ENCODE data around the gene ZACN.
"Not testable (repeated sequence)": the region's sequence is repeated elsewhere in the genome, so short reads cannot be mapped to it uniquely, and the experiment has no call there.

ZACN gene

DNA sequence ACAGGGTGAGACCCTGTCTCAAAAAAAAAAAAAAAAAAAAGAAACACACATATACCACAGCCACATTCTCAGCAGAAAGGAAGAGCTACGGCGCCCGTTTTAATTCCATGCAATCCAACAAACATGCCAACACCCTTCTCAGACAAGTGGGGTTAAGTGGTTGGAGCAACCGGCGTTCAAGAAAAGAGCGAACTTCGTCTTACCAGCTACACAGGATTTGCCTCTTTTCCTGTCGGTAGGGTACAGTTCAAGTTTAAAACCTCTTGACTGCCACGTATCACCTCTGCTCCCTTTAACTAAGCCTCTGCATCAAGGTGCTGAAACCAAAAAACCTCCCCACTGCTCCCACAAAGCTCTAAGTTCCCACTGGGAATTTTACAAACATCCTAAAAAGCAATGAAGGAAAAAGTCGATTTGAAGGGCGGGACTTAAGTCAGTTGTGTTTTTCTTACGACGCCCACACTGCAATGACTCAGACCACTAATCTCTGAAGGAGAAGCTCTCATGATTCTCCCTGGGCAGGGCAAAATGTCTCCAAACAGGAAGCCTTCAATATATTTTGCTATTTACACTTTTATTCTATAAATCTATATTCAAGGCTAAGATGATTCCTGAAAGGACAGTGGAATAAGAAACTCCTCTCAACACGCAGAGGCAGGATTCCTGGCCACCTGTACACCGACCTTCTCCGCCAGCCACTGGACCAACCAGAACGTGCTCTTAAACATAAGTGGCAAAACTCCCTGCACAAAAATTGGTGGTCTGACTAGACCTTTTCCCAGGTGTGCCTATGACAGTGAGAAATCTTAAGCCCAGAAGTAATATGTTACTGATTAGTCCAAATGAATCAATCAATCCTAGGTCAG, 25.5 kb upstream of the ZACN start:
- Histone ChIP-seq H3K27me3 (ENCODE audit: control insufficient read depth in 5 of 5, insufficient read depth in 4 of 5, low read length in 5 of 5) (no peaks in the 10 kb centered on the region), H3K36me3 (ENCODE audit: control insufficient read depth in 5 of 5, insufficient read depth in 5 of 5, low read length in 5 of 5) (peaks cover 34 to 92% (median 77%) of the 10 kb centered on the region in 5 donors), H3K9ac (ENCODE audit: low read length in 5 of 5) (no peak overlapping the region), H3K9me3 (ENCODE audit: control insufficient read depth in 5 of 5, low read length in 5 of 5) (no peaks in the 10 kb centered on the region), H3K4me1 (ENCODE audit: control insufficient read depth in 5 of 5, insufficient read depth in 5 of 5, low read length in 5 of 5) (no peaks in the 10 kb centered on the region), H3K4me3 (ENCODE audit: low read depth in 1 of 5, low read length in 5 of 5) (no peak overlapping the region), H3K27ac (ENCODE audit: low read depth, low read length) (peak overlapping the region; percentile 35)

DNA sequence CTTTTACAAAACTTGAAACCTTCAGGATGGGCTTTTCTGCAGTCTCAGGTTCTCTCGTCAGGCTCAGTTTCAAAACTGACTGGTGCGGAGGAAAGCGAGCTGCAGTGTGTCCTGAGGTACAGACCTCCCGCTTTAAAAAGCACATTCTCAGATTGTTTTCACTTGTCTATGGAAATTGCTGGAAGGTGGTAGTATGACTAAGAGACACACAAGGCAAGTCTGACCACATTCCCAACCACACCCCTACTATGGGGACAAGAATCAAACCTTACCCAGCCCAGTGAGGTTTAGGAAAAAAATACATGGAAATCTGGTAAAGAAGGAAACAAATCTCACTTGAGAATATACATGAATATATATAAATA, 24.9 kb upstream of the ZACN start:
- no peaks in the 10 kb centered on the region for H3K9me3 ChIP-seq (ENCODE audit: control insufficient read depth in 5 of 5, low read length in 5 of 5)
- no peaks in the 10 kb centered on the region for H3K4me1 ChIP-seq (ENCODE audit: control insufficient read depth in 5 of 5, insufficient read depth in 5 of 5, low read length in 5 of 5)
- no peaks in the 10 kb centered on the region for H3K27me3 ChIP-seq (ENCODE audit: control insufficient read depth in 5 of 5, insufficient read depth in 4 of 5, low read length in 5 of 5)
- no peak overlapping the region for H3K9ac ChIP-seq (ENCODE audit: low read length in 5 of 5)
- H3K4me3 ChIP-seq (ENCODE audit: low read depth in 1 of 5, low read length in 5 of 5) = no peak overlapping the region
- peak overlapping the region; percentile 35 for H3K27ac ChIP-seq (ENCODE audit: low read depth, low read length)
- peaks cover 30 to 92% (median 77%) of the 10 kb centered on the region in 5 donors for H3K36me3 ChIP-seq (ENCODE audit: control insufficient read depth in 5 of 5, insufficient read depth in 5 of 5, low read length in 5 of 5)

DNA sequence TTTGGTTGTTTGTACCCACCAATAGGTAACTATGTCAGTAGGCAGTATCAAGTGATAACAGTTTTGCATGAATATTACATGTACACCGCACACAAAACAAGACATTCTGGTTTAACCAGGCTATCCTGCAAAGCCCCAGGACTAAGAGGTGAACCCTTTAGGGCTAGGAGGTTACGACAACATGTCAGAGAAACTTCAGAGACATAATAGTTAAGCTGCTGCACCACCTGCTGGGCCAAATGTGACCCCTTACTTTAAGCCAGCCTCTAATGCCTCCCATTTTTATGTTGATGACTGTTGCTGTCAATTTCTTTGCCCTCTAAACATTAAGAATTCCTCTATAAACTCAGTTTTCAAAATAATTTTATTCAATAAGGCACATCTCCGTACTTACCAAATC, 22.1 kb upstream of the ZACN start:
- Histone ChIP-seq H3K36me3 (ENCODE audit: control insufficient read depth in 5 of 5, insufficient read depth in 5 of 5, low read length in 5 of 5) (peaks cover 36 to 92% (median 74%) of the 10 kb centered on the region in 5 donors), H3K9ac (ENCODE audit: low read length in 5 of 5) (no peak overlapping the region), H3K4me3 (ENCODE audit: low read depth in 1 of 5, low read length in 5 of 5) (no peak overlapping the region), H3K9me3 (ENCODE audit: control insufficient read depth in 5 of 5, low read length in 5 of 5) (no peaks in the 10 kb centered on the region), H3K27ac (ENCODE audit: low read depth, low read length) (no peak overlapping the region), H3K27me3 (ENCODE audit: control insufficient read depth in 5 of 5, insufficient read depth in 4 of 5, low read length in 5 of 5) (no peaks in the 10 kb centered on the region), H3K4me1 (ENCODE audit: control insufficient read depth in 5 of 5, insufficient read depth in 5 of 5, low read length in 5 of 5) (no peaks in the 10 kb centered on the region)

DNA sequence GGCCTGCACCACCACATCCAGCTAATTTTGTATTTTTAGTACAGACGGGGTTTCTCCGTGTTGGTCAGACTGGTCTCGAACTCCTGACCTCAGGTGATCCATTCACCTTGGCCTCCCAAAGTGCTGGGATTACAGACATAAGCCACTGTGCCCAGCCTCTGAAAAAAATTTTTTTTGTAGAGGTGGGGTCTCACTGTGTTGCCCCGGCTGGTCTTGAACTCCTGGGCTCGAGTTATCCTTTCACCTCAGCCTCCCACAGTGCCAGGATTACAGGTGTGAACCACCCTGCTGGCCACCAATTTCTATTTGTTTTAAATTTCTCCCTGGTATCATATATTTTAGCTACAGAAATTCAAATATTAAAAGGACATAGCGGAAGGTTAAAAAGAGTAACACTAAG, 20.7 kb upstream of the ZACN start:
- not testable (repeated sequence) for H3K4me1 ChIP-seq (ENCODE audit: control insufficient read depth in 5 of 5, insufficient read depth in 5 of 5, low read length in 5 of 5); H3K27me3 ChIP-seq (ENCODE audit: control insufficient read depth in 5 of 5, insufficient read depth in 4 of 5, low read length in 5 of 5); H3K27ac ChIP-seq (ENCODE audit: low read depth, low read length); H3K9me3 ChIP-seq (ENCODE audit: control insufficient read depth in 5 of 5, low read length in 5 of 5); H3K4me3 ChIP-seq (ENCODE audit: low read depth in 1 of 5, low read length in 5 of 5); H3K9ac ChIP-seq (ENCODE audit: low read length in 5 of 5)
- H3K36me3 ChIP-seq (ENCODE audit: control insufficient read depth in 5 of 5, insufficient read depth in 5 of 5, low read length in 5 of 5) = peaks cover 36 to 90% (median 74%) of the 10 kb centered on the region in 5 donors

DNA sequence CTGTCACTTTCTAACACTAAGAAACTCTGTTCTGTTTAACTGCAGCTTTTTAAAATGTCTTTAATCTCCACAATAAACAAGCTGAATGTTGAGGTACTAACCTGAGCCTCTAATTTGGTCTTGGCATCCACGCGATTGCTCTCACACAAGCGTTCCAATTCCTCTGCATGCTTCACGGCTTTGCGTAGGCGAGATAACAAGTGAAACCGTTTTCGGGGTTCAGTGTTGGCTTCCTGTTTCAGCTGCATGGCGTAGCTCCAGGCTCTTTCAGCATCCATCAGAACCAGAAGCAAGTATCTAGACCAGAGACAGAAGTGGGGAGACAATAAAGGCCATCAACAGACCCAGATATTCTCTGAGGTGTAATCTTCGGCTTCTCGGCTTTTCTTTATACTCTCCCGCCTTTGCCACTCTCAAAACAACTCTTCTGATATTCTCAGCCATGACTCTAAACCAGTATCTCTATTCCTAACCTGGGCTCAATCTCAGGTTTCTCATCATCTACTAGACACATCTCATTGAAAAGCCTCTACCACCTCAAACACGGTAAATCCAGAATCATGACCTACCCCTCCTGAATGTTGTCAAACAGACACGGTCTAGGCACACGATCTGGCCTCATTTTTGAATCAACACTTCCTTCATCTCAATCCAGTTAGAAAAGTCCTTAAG, 15.0 kb upstream of the ZACN start:
- H3K27me3 ChIP-seq (ENCODE audit: control insufficient read depth in 5 of 5, insufficient read depth in 4 of 5, low read length in 5 of 5) = no peaks in the 10 kb centered on the region
- no peak overlapping the region for H3K9ac ChIP-seq (ENCODE audit: low read length in 5 of 5)
- peaks cover 33 to 88% (median 73%) of the 10 kb centered on the region in 5 donors for H3K36me3 ChIP-seq (ENCODE audit: control insufficient read depth in 5 of 5, insufficient read depth in 5 of 5, low read length in 5 of 5)
- H3K4me3 ChIP-seq (ENCODE audit: low read depth in 1 of 5, low read length in 5 of 5) = no peak overlapping the region
- no peaks in the 10 kb centered on the region for H3K9me3 ChIP-seq (ENCODE audit: control insufficient read depth in 5 of 5, low read length in 5 of 5)
- H3K4me1 ChIP-seq (ENCODE audit: control insufficient read depth in 5 of 5, insufficient read depth in 5 of 5, low read length in 5 of 5) = no peaks in the 10 kb centered on the region
- no peak overlapping the region for H3K27ac ChIP-seq (ENCODE audit: low read depth, low read length)

DNA sequence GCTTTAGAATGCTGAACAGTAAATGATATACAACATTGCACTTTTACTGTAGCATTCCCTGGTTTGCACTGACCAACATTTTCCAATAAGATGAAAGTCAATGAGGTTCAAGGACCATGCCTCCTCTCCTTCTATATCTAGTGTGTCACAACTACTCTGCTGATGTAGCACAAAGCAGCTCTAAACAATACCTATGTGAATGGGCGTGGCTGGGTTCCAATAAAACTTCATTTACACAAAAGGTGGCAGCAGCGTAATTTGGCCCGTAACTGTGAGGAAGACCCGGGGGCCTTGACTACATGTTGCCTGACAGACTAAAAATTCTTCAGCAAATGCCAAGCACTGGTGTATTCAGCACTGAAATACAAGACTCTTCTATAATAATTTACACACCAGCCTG, 13.2 kb upstream of the ZACN start:
- H3K9ac ChIP-seq (ENCODE audit: low read length in 5 of 5) = no peak overlapping the region
- H3K27ac ChIP-seq (ENCODE audit: low read depth, low read length) = no peak overlapping the region
- H3K4me1 ChIP-seq (ENCODE audit: control insufficient read depth in 5 of 5, insufficient read depth in 5 of 5, low read length in 5 of 5) = peaks cover 0 to 6% (median 6%) of the 10 kb centered on the region in 5 donors
- peaks cover 26 to 71% (median 60%) of the 10 kb centered on the region in 5 donors for H3K36me3 ChIP-seq (ENCODE audit: control insufficient read depth in 5 of 5, insufficient read depth in 5 of 5, low read length in 5 of 5)
- H3K4me3 ChIP-seq (ENCODE audit: low read depth in 1 of 5, low read length in 5 of 5) = no peak overlapping the region
- no peaks in the 10 kb centered on the region for H3K9me3 ChIP-seq (ENCODE audit: control insufficient read depth in 5 of 5, low read length in 5 of 5)
- no peaks in the 10 kb centered on the region for H3K27me3 ChIP-seq (ENCODE audit: control insufficient read depth in 5 of 5, insufficient read depth in 4 of 5, low read length in 5 of 5)

DNA sequence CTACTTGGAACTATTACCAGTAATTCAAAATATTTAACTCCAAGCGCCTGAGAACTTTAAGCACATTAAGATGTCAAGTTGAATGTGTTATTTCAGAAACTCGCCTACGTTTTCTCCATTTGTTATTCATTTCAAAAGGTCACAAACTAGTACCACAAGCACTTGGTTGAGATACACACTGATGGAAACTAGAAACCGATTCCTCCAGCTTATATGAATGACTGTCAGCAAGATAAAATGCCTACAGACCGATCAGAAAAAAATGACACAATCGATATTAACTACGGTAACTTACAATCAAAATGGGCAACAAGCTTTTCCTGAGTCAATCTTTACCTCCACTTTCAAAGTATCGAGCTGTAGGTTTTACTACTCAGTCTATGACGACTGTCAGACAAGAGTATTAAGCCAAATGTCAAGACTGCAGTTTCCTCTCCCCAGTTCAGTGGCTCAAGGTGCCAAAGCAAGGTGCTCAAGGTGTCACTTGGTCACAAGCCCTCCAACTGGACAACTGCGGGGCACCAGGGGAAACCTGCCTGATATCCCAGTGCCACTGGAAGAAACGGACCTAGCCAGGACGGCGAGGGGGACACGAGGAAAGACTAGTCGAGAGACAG, 7.3 kb upstream of the ZACN start:
- Histone ChIP-seq H3K27me3 (ENCODE audit: control insufficient read depth in 5 of 5, insufficient read depth in 4 of 5, low read length in 5 of 5) (peaks cover 26 to 32% (median 32%) of the 10 kb centered on the region in 5 donors), H3K27ac (ENCODE audit: low read depth, low read length) (peak overlapping the region; percentile 70), H3K4me3 (ENCODE audit: low read depth in 1 of 5, low read length in 5 of 5) (peak overlapping the region; percentile 72 to 98 (median 88)), H3K36me3 (ENCODE audit: control insufficient read depth in 5 of 5, insufficient read depth in 5 of 5, low read length in 5 of 5) (peaks cover 3 to 19% (median 14%) of the 10 kb centered on the region in 5 donors), H3K9me3 (ENCODE audit: control insufficient read depth in 5 of 5, low read length in 5 of 5) (no peaks in the 10 kb centered on the region), H3K4me1 (ENCODE audit: control insufficient read depth in 5 of 5, insufficient read depth in 5 of 5, low read length in 5 of 5) (peaks cover 0 to 53% (median 51%) of the 10 kb centered on the region in 5 donors), H3K9ac (ENCODE audit: low read length in 5 of 5) (peak overlapping the region; percentile 91 to 100 (median 96))

DNA sequence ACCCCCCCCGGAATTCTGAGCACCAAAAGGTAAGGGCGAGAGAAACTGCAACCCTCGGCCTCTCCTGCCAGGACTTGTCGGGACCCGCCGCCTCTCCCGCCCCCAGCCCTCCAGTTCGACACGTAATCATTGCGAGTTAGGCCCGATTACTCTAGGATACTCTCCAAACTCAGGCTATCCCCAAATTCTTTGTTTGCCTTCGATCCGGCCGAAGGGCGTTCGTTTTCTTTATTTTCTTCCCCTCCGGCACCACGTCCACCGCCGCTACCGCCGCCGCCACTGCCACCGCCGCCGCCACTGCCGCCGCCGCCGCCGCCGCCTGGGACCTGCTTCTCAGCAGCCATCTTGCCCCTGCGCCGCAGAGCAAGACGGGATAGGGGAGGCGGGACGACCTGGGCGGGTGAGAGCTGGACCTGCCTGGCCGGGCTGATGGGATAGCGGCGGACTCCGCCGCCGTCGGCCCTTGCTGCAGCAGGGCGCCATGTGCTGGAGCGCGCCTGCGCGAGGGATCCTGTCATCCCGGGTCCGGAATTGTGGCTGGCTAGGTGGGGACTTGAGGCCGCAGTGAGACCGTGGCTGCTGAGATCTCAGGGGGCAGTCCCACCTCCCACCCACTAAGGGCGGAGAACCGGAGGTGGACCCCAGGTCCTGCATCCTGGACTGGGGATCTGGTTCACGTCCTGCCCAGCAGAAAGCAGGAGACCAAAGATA, 6.7 kb upstream of the ZACN start, which contains the start of gene SRP68:
Gene SRP68 (minus strand): TSS at position 370 of the 711 bp plus-strand sequence. CDS start 26 bp downstream, at position 344.
- peaks cover 33 to 39% (median 38%) of the 10 kb centered on the region in 5 donors for H3K27me3 ChIP-seq (ENCODE audit: control insufficient read depth in 5 of 5, insufficient read depth in 4 of 5, low read length in 5 of 5)
- H3K27ac ChIP-seq (ENCODE audit: low read depth, low read length) = peak within 1 kb of the TSS; percentile 70
- H3K9me3 ChIP-seq (ENCODE audit: control insufficient read depth in 5 of 5, low read length in 5 of 5) = no peaks in the 10 kb centered on the region
- peaks cover 0 to 59% (median 57%) of the 10 kb centered on the region in 5 donors for H3K4me1 ChIP-seq (ENCODE audit: control insufficient read depth in 5 of 5, insufficient read depth in 5 of 5, low read length in 5 of 5)
- H3K36me3 ChIP-seq (ENCODE audit: control insufficient read depth in 5 of 5, insufficient read depth in 5 of 5, low read length in 5 of 5) = peaks cover 0 to 13% (median 10%) of the 10 kb centered on the region in 5 donors
- H3K4me3 ChIP-seq (ENCODE audit: low read depth in 1 of 5, low read length in 5 of 5) = peak within 1 kb of the TSS; percentile 72 to 98 (median 88)
- H3K9ac ChIP-seq (ENCODE audit: low read length in 5 of 5) = peak within 1 kb of the TSS; percentile 94 to 100 (median 96)

DNA sequence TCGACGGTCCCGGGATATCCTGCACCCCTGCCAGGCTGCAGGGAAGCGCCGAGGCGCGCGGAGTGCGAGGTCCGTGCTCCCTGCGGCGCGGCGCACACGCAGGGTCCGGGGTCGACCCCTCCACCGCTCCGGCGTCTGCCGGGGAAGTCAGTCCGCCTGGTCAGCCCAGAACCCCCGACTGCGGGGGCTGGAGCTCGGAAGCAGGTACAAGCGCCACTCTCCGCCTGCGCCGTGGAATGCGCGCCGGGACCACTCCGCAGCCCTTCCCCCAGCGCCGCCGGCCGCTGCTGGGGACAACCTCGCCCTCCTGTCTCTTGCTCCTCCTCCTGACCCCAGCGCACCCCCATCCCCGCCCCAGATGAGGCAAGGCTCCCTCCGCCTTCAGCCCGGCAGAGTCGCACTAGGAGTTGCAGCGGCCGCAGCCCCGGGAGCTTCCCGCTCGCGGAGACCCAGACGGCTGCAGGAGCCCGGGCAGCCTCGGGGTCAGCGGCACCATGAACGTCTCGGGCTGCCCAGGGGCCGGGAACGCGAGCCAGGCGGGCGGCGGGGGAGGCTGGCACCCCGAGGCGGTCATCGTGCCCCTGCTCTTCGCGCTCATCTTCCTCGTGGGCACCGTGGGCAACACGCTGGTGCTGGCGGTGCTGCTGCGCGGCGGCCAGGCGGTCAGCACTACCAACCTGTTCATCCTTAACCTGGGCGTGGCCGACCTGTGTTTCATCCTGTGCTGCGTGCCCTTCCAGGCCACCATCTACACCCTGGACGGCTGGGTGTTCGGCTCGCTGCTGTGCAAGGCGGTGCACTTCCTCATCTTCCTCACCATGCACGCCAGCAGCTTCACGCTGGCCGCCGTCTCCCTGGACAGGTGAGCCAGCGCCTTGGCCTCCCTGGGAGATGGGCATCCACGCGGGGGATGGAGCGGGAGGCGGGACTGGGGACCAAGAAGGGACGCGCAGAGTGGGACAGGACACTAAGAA, 4.3 kb upstream of the ZACN start, which contains the start of gene GALR2:
Gene GALR2 (plus strand): TSS at position 392 of the 974 bp plus-strand sequence. CDS start 103 bp downstream, at position 495.
- H3K4me3 ChIP-seq (ENCODE audit: low read depth in 1 of 5, low read length in 5 of 5) = peak within 1 kb of the TSS in 1 of 5 donors; percentile 38
- H3K4me1 ChIP-seq (ENCODE audit: control insufficient read depth in 5 of 5, insufficient read depth in 5 of 5, low read length in 5 of 5) = peaks cover 0 to 60% (median 59%) of the 10 kb centered on the region in 5 donors
- H3K27ac ChIP-seq (ENCODE audit: low read depth, low read length) = no peak within 1 kb of the TSS
- no peaks in the 10 kb centered on the region for H3K36me3 ChIP-seq (ENCODE audit: control insufficient read depth in 5 of 5, insufficient read depth in 5 of 5, low read length in 5 of 5)
- H3K9me3 ChIP-seq (ENCODE audit: control insufficient read depth in 5 of 5, low read length in 5 of 5) = no peaks in the 10 kb centered on the region
- peaks cover 50 to 62% (median 55%) of the 10 kb centered on the region in 5 donors for H3K27me3 ChIP-seq (ENCODE audit: control insufficient read depth in 5 of 5, insufficient read depth in 4 of 5, low read length in 5 of 5)
- H3K9ac ChIP-seq (ENCODE audit: low read length in 5 of 5) = no peak within 1 kb of the TSS

All from subcutaneous abdominal adipose tissue (tissue), 5 donors.